ENCODE results near the gene RALBP1. TPM values are rescaled to one million over a fixed set of nuclear protein-coding genes. Genes with fewer than 3 reads are reported as not detected.
"Not testable (repeated sequence)": the region's sequence is repeated elsewhere in the genome, so short reads cannot be mapped to it uniquely, and the experiment has no call there.

Gene RALBP1
- total RNA-seq = 10 to 100 TPM; 52.6 to 55.3 TPM
- polyA plus RNA-seq = 10 to 100 TPM; 31.3 to 55.0 TPM
- long read RNA-seq, donor 1, partial matches to known transcripts = 60 of 67 reads
- long read RNA-seq, donor 1, other reads (novel, unspliced or antisense) = 5 of 67 reads
- long read RNA-seq, donor 2, full-length matches to known transcripts = 34 of 55 reads
- long read RNA-seq, donor 2, partial matches to known transcripts = 20 of 55 reads
- long read RNA-seq, donor 2, other reads (novel, unspliced or antisense) = 1 of 55 reads

GRCh38 chr18:9474983-9475642, at the start of gene RALBP1:
Gene RALBP1, plus strand, starts transcription at chr18:9475513. Its CDS starts 37,533 bp downstream, at chr18:9513046.
- Histone ChIP-seq H3K27me3 (ENCODE audit: control insufficient read depth in 1 of 2, insufficient read depth in 2 of 2, low read length in 1 of 2) (no peaks in the 10 kb centered on the region), H3K4me1 (ENCODE audit: control insufficient read depth in 1 of 2, insufficient read depth in 2 of 2, low read length in 2 of 2) (peaks cover 0 to 2% of the 10 kb centered on the region in 2 donors), H3K27ac (ENCODE audit: low read depth in 1 of 2, low read length in 2 of 2) (peak within 1 kb of the TSS in 1 of 2 donors; percentile 96), H3K36me3 (ENCODE audit: control insufficient read depth in 1 of 2, insufficient read depth in 2 of 2, low read length in 1 of 2) (no peaks in the 10 kb centered on the region), H3K4me3 (ENCODE audit: low read length in 2 of 2) (peak within 1 kb of the TSS; percentile 61 to 91), H3K9me3 (ENCODE audit: control insufficient read depth, low read length) (no peaks in the 10 kb centered on the region)
- WGBS, 2 donors = 0 to 1% methylated on average over 62 to 69 of the region's 69 CpGs
- intact Hi-C loops (cut with DNase I) = loop anchor here (1.0 to 10.0 kb wide), 3 partner anchors 110 to 141 kb away; partner anchors contain the start of gene TWSG1 (in 2 of the 2)
- DNase-seq = peak; percentile 100
- peak; percentile 100 for ATAC-seq (ENCODE audit: low FRiP score)

- WGBS, 2 donors = 92 to 93% methylated on average over 7 of the region's 7 CpGs
Measured at GRCh38 chr18:9426753-9427152, 48.6 kb upstream of the RALBP1 start.

GRCh38 chr18:9428301-9428706, 47.0 kb upstream of the RALBP1 start:
- H3K36me3 ChIP-seq (ENCODE audit: control insufficient read depth in 1 of 2, insufficient read depth in 2 of 2, low read length in 1 of 2) = no peaks in the 10 kb centered on the region
- intact Hi-C loops (cut with DNase I) = no loop called here
- no peaks in the 10 kb centered on the region for H3K9me3 ChIP-seq (ENCODE audit: control insufficient read depth, low read length)
- no peak overlapping the region for H3K27ac ChIP-seq (ENCODE audit: low read depth in 1 of 2, low read length in 2 of 2)
- no peaks in the 10 kb centered on the region for H3K27me3 ChIP-seq (ENCODE audit: control insufficient read depth in 1 of 2, insufficient read depth in 2 of 2, low read length in 1 of 2)
- 91% methylated on average over 11 of the region's 11 CpGs for WGBS, 2 donors
- H3K4me3 ChIP-seq (ENCODE audit: low read length in 2 of 2) = no peak overlapping the region
- no peak for ATAC-seq (ENCODE audit: low FRiP score)
- no peaks in the 10 kb centered on the region for H3K4me1 ChIP-seq (ENCODE audit: control insufficient read depth in 1 of 2, insufficient read depth in 2 of 2, low read length in 2 of 2)
- no peak for DNase-seq

More at GRCh38 chr18:9426753-9427152, 48.6 kb upstream of the RALBP1 start:
- Histone ChIP-seq H3K27me3 (ENCODE audit: control insufficient read depth in 1 of 2, insufficient read depth in 2 of 2, low read length in 1 of 2) (no peaks in the 10 kb centered on the region), H3K4me1 (ENCODE audit: control insufficient read depth in 1 of 2, insufficient read depth in 2 of 2, low read length in 2 of 2) (no peaks in the 10 kb centered on the region), H3K27ac (ENCODE audit: low read depth in 1 of 2, low read length in 2 of 2) (no peak overlapping the region), H3K4me3 (ENCODE audit: low read length in 2 of 2) (no peak overlapping the region), H3K9me3 (ENCODE audit: control insufficient read depth, low read length) (no peaks in the 10 kb centered on the region), H3K36me3 (ENCODE audit: control insufficient read depth in 1 of 2, insufficient read depth in 2 of 2, low read length in 1 of 2) (no peaks in the 10 kb centered on the region)
- DNase-seq = no peak
- no peak for ATAC-seq (ENCODE audit: low FRiP score)
- intact Hi-C loops (cut with DNase I) = no loop called here

DNA sequence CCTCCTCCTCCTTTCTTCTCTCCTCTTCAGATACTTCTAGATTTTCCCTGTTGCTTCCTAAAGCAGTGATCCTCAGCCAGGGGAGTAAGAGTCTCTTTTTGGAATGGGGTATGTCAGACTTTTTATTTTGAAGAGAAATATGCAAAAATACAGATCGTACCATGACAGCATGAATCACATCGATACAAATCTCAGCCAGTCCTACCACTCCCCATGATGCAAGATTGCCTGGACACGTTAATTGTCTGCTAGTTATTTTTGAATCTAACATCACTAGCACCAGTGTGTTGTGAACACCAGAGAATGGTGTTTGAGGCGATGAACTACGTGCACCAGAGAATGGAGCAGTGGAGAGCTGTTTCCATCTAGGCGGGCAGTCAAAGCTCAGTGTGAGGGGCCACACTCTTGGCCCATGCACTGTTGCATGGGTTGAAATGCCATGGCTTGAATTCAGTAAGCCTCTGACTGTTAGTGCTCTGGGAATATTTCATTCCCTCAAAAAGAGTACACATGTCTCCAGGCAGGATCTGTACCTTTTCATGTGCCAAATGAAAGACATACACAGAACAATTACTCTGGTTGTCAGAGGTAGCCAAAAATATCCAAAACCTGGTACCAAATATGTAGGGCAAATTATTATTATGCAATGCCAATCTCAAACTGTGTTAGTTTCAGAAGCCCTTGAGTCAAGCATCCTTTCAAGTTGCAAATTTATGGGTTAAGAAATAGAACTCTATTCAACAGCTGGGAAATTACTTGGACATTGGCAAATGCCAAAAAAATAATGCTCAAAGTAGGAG, 46.3 kb upstream of the RALBP1 start:
- no peaks in the 10 kb centered on the region for H3K27me3 ChIP-seq (ENCODE audit: control insufficient read depth in 1 of 2, insufficient read depth in 2 of 2, low read length in 1 of 2)
- H3K4me1 ChIP-seq (ENCODE audit: control insufficient read depth in 1 of 2, insufficient read depth in 2 of 2, low read length in 2 of 2) = no peaks in the 10 kb centered on the region
- H3K4me3 ChIP-seq (ENCODE audit: low read length in 2 of 2) = no peak overlapping the region
- no peaks in the 10 kb centered on the region for H3K9me3 ChIP-seq (ENCODE audit: control insufficient read depth, low read length)
- H3K27ac ChIP-seq (ENCODE audit: low read depth in 1 of 2, low read length in 2 of 2) = no peak overlapping the region
- intact Hi-C loops (cut with DNase I) = no loop called here
- no peak for ATAC-seq (ENCODE audit: low FRiP score)
- DNase-seq = no peak
- H3K36me3 ChIP-seq (ENCODE audit: control insufficient read depth in 1 of 2, insufficient read depth in 2 of 2, low read length in 1 of 2) = no peaks in the 10 kb centered on the region
- 94 to 95% methylated on average over 6 of the region's 6 CpGs for WGBS, 2 donors

DNA sequence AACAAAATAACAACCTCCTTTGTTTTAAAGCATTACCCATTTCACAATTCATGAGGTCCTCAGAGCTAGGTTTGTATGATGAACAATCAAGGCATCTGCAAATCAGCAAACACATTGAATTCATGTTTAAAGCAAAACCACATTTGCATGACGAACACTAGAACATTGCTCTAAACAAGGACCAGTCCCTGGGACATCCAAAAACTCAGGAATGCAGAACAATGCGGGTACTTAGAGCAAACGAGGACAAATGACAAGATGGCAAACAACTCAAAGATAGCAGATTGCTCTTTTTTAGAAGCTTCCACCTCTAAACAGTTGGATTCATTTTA, 45.7 kb upstream of the RALBP1 start:
- Histone ChIP-seq H3K4me3 (ENCODE audit: low read length in 2 of 2) (no peak overlapping the region), H3K27ac (ENCODE audit: low read depth in 1 of 2, low read length in 2 of 2) (no peak overlapping the region), H3K27me3 (ENCODE audit: control insufficient read depth in 1 of 2, insufficient read depth in 2 of 2, low read length in 1 of 2) (no peaks in the 10 kb centered on the region), H3K36me3 (ENCODE audit: control insufficient read depth in 1 of 2, insufficient read depth in 2 of 2, low read length in 1 of 2) (no peaks in the 10 kb centered on the region), H3K4me1 (ENCODE audit: control insufficient read depth in 1 of 2, insufficient read depth in 2 of 2, low read length in 2 of 2) (no peaks in the 10 kb centered on the region), H3K9me3 (ENCODE audit: control insufficient read depth, low read length) (no peaks in the 10 kb centered on the region)
- 43 to 49% methylated on average over 3 of the region's 3 CpGs for WGBS, 2 donors
- no peak for ATAC-seq (ENCODE audit: low FRiP score)
- intact Hi-C loops (cut with DNase I) = no loop called here
- DNase-seq = no peak

DNA sequence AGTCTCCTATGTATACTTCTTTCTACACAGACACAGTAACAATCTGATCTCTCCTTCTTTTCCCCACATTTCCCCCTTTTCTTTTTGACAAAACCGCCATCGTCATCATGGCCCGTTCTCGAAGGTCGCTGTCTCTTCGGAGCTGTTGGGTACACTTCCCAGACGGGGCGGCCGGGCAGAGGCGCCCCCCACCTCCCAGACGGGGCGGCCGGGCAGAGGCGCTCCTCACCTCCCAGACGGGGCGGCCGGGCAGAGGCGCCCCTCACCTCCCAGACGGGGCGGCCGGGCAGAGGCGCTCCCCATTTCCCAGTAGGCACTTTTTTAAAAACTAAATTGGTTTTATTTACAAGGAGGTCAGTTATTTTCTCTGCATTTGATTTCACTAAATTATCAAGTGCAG, 45.0 kb upstream of the RALBP1 start:
- DNase-seq; H3K36me3 ChIP-seq (ENCODE audit: control insufficient read depth in 1 of 2, insufficient read depth in 2 of 2, low read length in 1 of 2); H3K9me3 ChIP-seq (ENCODE audit: control insufficient read depth, low read length); H3K4me1 ChIP-seq (ENCODE audit: control insufficient read depth in 1 of 2, insufficient read depth in 2 of 2, low read length in 2 of 2); H3K27me3 ChIP-seq (ENCODE audit: control insufficient read depth in 1 of 2, insufficient read depth in 2 of 2, low read length in 1 of 2); intact Hi-C loops (cut with DNase I); ATAC-seq (ENCODE audit: low FRiP score); H3K4me3 ChIP-seq (ENCODE audit: low read length in 2 of 2); H3K27ac ChIP-seq (ENCODE audit: low read depth in 1 of 2, low read length in 2 of 2): not testable (repeated sequence)
- WGBS, 2 donors = 89 to 93% methylated on average over 21 to 22 of the region's 22 CpGs

GRCh38 chr18:9431296-9431695, 44.0 kb upstream of the RALBP1 start:
- no peak for ATAC-seq (ENCODE audit: low FRiP score)

GRCh38 chr18:9433122-9433521, 42.2 kb upstream of the RALBP1 start:
- H3K4me3 ChIP-seq (ENCODE audit: low read length in 2 of 2); H3K9me3 ChIP-seq (ENCODE audit: control insufficient read depth, low read length); H3K36me3 ChIP-seq (ENCODE audit: control insufficient read depth in 1 of 2, insufficient read depth in 2 of 2, low read length in 1 of 2); H3K4me1 ChIP-seq (ENCODE audit: control insufficient read depth in 1 of 2, insufficient read depth in 2 of 2, low read length in 2 of 2); H3K27ac ChIP-seq (ENCODE audit: low read depth in 1 of 2, low read length in 2 of 2); intact Hi-C loops (cut with DNase I); DNase-seq; ATAC-seq (ENCODE audit: low FRiP score); H3K27me3 ChIP-seq (ENCODE audit: control insufficient read depth in 1 of 2, insufficient read depth in 2 of 2, low read length in 1 of 2): not testable (repeated sequence)
- WGBS, 2 donors = 95 to 97% methylated on average over 10 of the region's 10 CpGs

More at GRCh38 chr18:9431296-9431695, 44.0 kb upstream of the RALBP1 start:
- 95 to 96% methylated on average over 6 of the region's 6 CpGs for WGBS, 2 donors
- no peaks in the 10 kb centered on the region for H3K4me1 ChIP-seq (ENCODE audit: control insufficient read depth in 1 of 2, insufficient read depth in 2 of 2, low read length in 2 of 2)
- DNase-seq = no peak
- no peaks in the 10 kb centered on the region for H3K36me3 ChIP-seq (ENCODE audit: control insufficient read depth in 1 of 2, insufficient read depth in 2 of 2, low read length in 1 of 2)
- H3K9me3 ChIP-seq (ENCODE audit: control insufficient read depth, low read length) = no peaks in the 10 kb centered on the region
- no peak overlapping the region for H3K4me3 ChIP-seq (ENCODE audit: low read length in 2 of 2)
- H3K27ac ChIP-seq (ENCODE audit: low read depth in 1 of 2, low read length in 2 of 2) = no peak overlapping the region
- H3K27me3 ChIP-seq (ENCODE audit: control insufficient read depth in 1 of 2, insufficient read depth in 2 of 2, low read length in 1 of 2) = no peaks in the 10 kb centered on the region
- intact Hi-C loops (cut with DNase I) = no loop called here

Data from aorta (tissue), 5 donors.